GM12873 (cell line): ENCODE results near the gene ZFP36.

Source experiments
- CTCF ChIP-seq: IDR thresholded peaks from 2 replicates; pipeline ENCODE4 v1.5.1; 2012; ENCODE audit warnings: low read depth, mild to moderate bottlenecking, moderate library complexity, low read length, control low read depth; ENCODE audit not compliant: insufficient read depth; ENCODE audit errors: missing control alignments

Gene ZFP36

GRCh38 chr19:39410831-39411080 lies 4.1 kb downstream of the ZFP36 start:
- TF ChIP-seq CTCF, result no peak

GRCh38 chr19:39411081-39411831 lies 4.6 kb downstream of the ZFP36 start:
- no peak for TF ChIP-seq CTCF

GRCh38 chr19:39411832-39412099 lies 5.1 kb downstream of the ZFP36 start:
- TF ChIP-seq CTCF, result peak; percentile 89

- TF ChIP-seq CTCF, result peak; percentile 84
Observed at GRCh38 chr19:39412100-39412866, 5.6 kb downstream of the ZFP36 start, which contains the start of gene PLEKHG2. PLEKHG2 (plus strand) TSS chr19:39412669; CDS start chr19:39414087, 1,418 bp downstream.

GRCh38 chr19:39412867-39413271 lies 6.2 kb downstream of the ZFP36 start:
- no peak for TF ChIP-seq CTCF

- TF ChIP-seq CTCF, result no peak
Observed at GRCh38 chr19:39413272-39413910, 6.7 kb downstream of the ZFP36 start.

- TF ChIP-seq CTCF, result peak; percentile 35
Observed at GRCh38 chr19:39413911-39414608, 7.4 kb downstream of the ZFP36 start.
